Endodermal cell (in vitro differentiated cells): ENCODE data around the gene DCTN3. TPM values are rescaled to one million over a fixed set of nuclear protein-coding genes. Genes with fewer than 3 reads are reported as not detected.

Source experiments
- DNase-seq: peaks from one replicate; pipeline ENCODE4 v3.0.0-alpha.2; 2017
- H3K27ac ChIP-seq: 2 replicates; pipeline ENCODE4 v1.5.1; 2013; ENCODE audit warnings: mild to moderate bottlenecking, low read depth, low read length, moderate library complexity
- H3K27me3 ChIP-seq: 2 replicates; pipeline ENCODE4 v1.6.1; 2013; ENCODE audit warnings: mild to moderate bottlenecking, low read length, moderate library complexity; ENCODE audit not compliant: insufficient read depth, control insufficient read depth, poor library complexity, severe bottlenecking
- H3K36me3 ChIP-seq: 2 replicates; pipeline ENCODE4 v1.7.0; 2013; ENCODE audit warnings: mild to moderate bottlenecking, low read length, moderate library complexity; ENCODE audit not compliant: control insufficient read depth, insufficient read depth
- H3K4me1 ChIP-seq: one replicate; pipeline ENCODE4 v1.7.0; 2013; ENCODE audit warnings: low read length; ENCODE audit not compliant: control insufficient read depth, insufficient read depth
- H3K4me3 ChIP-seq: 2 replicates; pipeline ENCODE4 v1.5.1; 2013; ENCODE audit warnings: mild to moderate bottlenecking, low read length, moderate library complexity
- H3K9ac ChIP-seq: 2 replicates; pipeline ENCODE4 v1.6.1; 2013; ENCODE audit warnings: mild to moderate bottlenecking, low read length, moderate library complexity; ENCODE audit not compliant: poor library complexity, severe bottlenecking; ENCODE audit errors: extremely low read depth
- H3K9me3 ChIP-seq: 2 replicates; pipeline ENCODE4 v1.6.1; 2013; ENCODE audit warnings: mild to moderate bottlenecking, low read length, moderate library complexity; ENCODE audit not compliant: control insufficient read depth
- H3K27ac Mint-ChIP-seq: 2 replicates; pipeline ENCODE4 v1.8.0; 2020; ENCODE audit warnings: mixed read lengths
- H3K27me3 Mint-ChIP-seq: 2 replicates; pipeline ENCODE4 v1.8.0; 2021; ENCODE audit warnings: mild to moderate bottlenecking, mixed read lengths; ENCODE audit not compliant: insufficient read depth
- H3K36me3 Mint-ChIP-seq: 2 replicates; pipeline ENCODE4 v1.8.0; 2020; ENCODE audit warnings: low read depth, mixed read lengths
- H3K4me1 Mint-ChIP-seq: 2 replicates; pipeline ENCODE4 v1.8.0; 2020; ENCODE audit warnings: mixed read lengths
- H3K4me3 Mint-ChIP-seq: 2 replicates; pipeline ENCODE4 v1.8.0; 2020; ENCODE audit warnings: mild to moderate bottlenecking, moderate library complexity, mixed read lengths
- H3K9me3 Mint-ChIP-seq: 2 replicates; pipeline ENCODE4 v1.8.0; 2020; ENCODE audit warnings: mild to moderate bottlenecking, mixed read lengths
- WGBS, 2 experiments: methylation state at CpG; one replicate each; pipeline versions ENCODE4 v1.1.5 to v1.1.7; 2013; ENCODE audit warnings: missing lambda C conversion rate in 2 of 2, mixed read lengths in 1 of 2; ENCODE audit not compliant: insufficient coverage in 1 of 2, insufficient read length in 1 of 2; 5-methylcytosine and 5-hydroxymethylcytosine counted together
- total RNA-seq, 2 donors: library from RNA; stranded (reverse); fragmentation: NEBNext Ultra II Directional in 1 of 2; extraction: Animal tissue kit (Norgen Biotek cat#: 25700) in 1 of 2; gene quantifications; 2 replicates in 1 of 2; 3 replicates in 1 of 2; pipeline ENCODE4 v1.2.1, GENCODE V29; 2021
- TF ChIP-seq, protein P1 (sequence below): fragments of 200-600 bp; sonication (generic); conservative IDR thresholded peaks from 2 replicates; pipeline ENCODE4 v1.5.0; 2021; ENCODE audit warnings: antibody characterized with exemption, mild to moderate bottlenecking

Gene DCTN3
- total RNA-seq, 2 donors from 2014 or later, result 51.9 to 53.6 TPM

DNA sequence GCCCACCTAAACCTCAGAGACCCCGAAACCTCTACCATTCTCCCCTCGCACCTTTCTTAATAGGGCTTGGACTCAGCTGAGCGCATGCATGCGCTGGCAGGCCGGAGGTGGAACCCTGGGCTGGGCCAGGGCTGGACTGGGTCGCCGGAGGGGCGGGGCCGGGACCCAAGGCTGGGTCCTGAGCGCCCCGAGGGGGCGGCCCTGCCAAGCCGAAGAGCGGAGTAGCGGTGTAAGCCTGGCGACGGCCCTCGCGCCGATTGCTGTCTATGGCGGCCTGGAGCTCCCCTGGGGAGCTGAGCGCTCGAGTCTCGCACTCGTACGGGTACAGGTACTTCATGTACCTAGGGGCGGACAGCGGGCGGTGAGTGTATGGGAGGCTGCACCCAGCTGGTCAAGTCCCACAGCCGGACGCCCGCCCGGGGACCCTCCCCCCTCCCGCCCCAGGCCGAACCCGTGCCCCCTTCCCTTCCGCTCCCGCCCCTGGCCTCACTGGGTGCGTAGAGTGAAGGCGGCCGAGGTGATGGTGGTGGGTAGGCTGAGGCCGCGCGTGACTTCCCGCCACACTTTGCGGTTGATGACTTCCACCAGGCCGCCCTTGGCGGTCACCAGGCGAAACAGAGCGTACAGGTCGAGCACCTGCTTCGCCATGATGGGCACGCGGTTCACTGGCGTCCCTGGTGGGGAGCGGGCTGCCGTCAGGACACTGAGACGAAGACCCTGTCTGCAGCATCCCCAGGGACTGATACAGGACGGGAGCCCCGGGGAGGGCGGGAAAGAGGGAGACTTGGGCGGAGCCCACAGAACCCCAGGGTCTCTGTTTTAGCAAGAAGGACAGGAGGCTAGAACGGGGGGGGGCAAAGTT, 3.3 kb upstream of the DCTN3 start:
- Mint-ChIP-seq H3K9me3 (no peaks in the 10 kb centered on the region), H3K36me3 (no peaks in the 10 kb centered on the region), H3K27ac (no peak overlapping the region), H3K4me1 (peaks cover 20% of the 10 kb centered on the region), H3K4me3 (peak overlapping the region; percentile 42), H3K27me3 (peaks cover 78% of the 10 kb centered on the region)
- H3K4me3 ChIP-seq, result no peak overlapping the region
- H3K9me3 ChIP-seq, result no peaks in the 10 kb centered on the region
- no peak overlapping the region for H3K27ac ChIP-seq
- TF ChIP-seq, protein P1, sequence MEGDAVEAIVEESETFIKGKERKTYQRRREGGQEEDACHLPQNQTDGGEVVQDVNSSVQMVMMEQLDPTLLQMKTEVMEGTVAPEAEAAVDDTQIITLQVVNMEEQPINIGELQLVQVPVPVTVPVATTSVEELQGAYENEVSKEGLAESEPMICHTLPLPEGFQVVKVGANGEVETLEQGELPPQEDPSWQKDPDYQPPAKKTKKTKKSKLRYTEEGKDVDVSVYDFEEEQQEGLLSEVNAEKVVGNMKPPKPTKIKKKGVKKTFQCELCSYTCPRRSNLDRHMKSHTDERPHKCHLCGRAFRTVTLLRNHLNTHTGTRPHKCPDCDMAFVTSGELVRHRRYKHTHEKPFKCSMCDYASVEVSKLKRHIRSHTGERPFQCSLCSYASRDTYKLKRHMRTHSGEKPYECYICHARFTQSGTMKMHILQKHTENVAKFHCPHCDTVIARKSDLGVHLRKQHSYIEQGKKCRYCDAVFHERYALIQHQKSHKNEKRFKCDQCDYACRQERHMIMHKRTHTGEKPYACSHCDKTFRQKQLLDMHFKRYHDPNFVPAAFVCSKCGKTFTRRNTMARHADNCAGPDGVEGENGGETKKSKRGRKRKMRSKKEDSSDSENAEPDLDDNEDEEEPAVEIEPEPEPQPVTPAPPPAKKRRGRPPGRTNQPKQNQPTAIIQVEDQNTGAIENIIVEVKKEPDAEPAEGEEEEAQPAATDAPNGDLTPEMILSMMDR, result no peak
- H3K9ac ChIP-seq, result no peak overlapping the region
- H3K36me3 ChIP-seq, result no peaks in the 10 kb centered on the region
- H3K4me1 ChIP-seq, result peaks cover 12% of the 10 kb centered on the region
- DNase-seq, result no peak
- H3K27me3 ChIP-seq, result peaks cover 45% of the 10 kb centered on the region
- whole genome bisulfite sequencing, 2 experiments, result 90 to 93% methylated on average over 33 to 63 of the region's 63 CpGs

DNA sequence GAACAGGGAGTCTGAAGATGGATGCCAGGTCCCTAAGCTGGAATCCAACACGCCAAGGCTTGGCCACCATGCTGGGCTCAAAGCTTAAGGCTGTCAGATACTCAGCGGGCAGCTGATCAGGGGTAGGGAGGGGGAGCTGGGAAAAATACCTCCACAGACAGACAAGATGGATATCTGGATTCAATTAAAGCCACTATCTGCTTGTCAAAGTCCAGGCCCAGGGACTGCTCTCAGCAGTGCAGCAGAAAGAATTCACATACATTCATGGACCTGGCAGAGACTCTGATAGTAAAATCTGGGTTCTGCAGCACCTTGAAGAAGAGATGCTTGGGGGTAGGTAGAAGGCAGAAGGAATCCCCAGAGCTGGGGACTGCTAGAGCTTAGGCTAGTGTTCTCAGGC, 5.2 kb downstream of the DCTN3 start:
- Mint-ChIP-seq H3K4me3 (no peak overlapping the region), H3K27me3 (peaks cover 4% of the 10 kb centered on the region), H3K9me3 (no peaks in the 10 kb centered on the region), H3K27ac (no peak overlapping the region), H3K4me1 (peaks cover 21% of the 10 kb centered on the region), H3K36me3 (peaks cover 27% of the 10 kb centered on the region)
- H3K4me1 ChIP-seq, result peaks cover 5% of the 10 kb centered on the region
- no peak overlapping the region for H3K9ac ChIP-seq
- H3K4me3 ChIP-seq, result no peak overlapping the region
- H3K36me3 ChIP-seq, result peaks cover 28% of the 10 kb centered on the region
- TF ChIP-seq, protein P1, result no peak
- H3K9me3 ChIP-seq, result no peaks in the 10 kb centered on the region
- 76 to 100% methylated on average over 1 to 2 of the region's 2 CpGs for WGBS, 2 experiments
- no peaks in the 10 kb centered on the region for H3K27me3 ChIP-seq
- no peak for DNase-seq
- H3K27ac ChIP-seq, result no peak overlapping the region

DNA sequence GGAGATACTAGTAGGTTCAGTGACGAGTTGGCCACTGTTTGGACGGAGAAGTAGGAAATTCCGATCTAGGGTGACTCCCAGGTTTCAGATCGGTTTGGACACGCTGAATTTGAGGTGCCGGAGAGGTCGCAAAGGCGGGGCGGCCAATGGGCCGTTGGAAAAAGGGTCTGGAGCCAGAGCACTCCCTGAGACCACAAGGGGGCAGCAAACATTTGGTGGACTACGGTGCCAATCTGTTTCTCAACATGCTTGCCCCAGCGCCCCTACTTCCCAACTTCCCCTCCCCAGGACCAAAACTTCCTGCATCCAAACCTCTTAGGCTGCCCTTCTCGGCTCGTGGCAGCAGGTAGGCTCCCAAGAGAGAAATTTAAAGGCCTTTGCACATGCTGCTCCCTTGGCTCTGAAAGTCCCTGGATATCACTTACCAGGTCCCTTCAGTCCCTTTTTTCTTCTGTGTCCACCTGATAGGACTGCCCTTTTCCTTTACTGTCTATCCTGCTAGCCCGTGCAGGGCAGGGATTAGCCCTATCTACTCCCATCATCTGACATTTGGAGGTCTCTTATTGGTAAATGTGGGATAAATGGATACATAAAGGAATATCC, 7.4 kb downstream of the DCTN3 start:
- H3K4me1 Mint-ChIP-seq, result peaks cover 18% of the 10 kb centered on the region
- 4 to 7% methylated on average over 12 to 15 of the region's 15 CpGs for WGBS, 2 experiments
- H3K27me3 Mint-ChIP-seq, result peaks cover 1% of the 10 kb centered on the region
- TF ChIP-seq, protein P1, result peak; percentile 92
- H3K4me1 ChIP-seq, result no peaks in the 10 kb centered on the region
- DNase-seq, result peak; percentile 93
- peak overlapping the region; percentile 90 for H3K4me3 ChIP-seq
- no peak overlapping the region for H3K27ac Mint-ChIP-seq
- H3K27ac ChIP-seq, result peak overlapping the region; percentile 90
- peak overlapping the region; percentile 85 for H3K4me3 Mint-ChIP-seq
- peak overlapping the region; percentile 81 for H3K9ac ChIP-seq
- H3K9me3 ChIP-seq, result no peaks in the 10 kb centered on the region
- H3K36me3 ChIP-seq, result peaks cover 24% of the 10 kb centered on the region
- no peaks in the 10 kb centered on the region for H3K27me3 ChIP-seq
- no peaks in the 10 kb centered on the region for H3K9me3 Mint-ChIP-seq
- H3K36me3 Mint-ChIP-seq, result peaks cover 27% of the 10 kb centered on the region
